HL-60 (cell line): ENCODE measurements around the gene HIPK2.

Experiments
- DNase-seq, 2 experiments: peaks; one replicate each; pipeline ENCODE4 v3.0.0-alpha.2; 2010 to 2020; ENCODE audit warnings: low read depth in 1 of 2, low spot score in 1 of 2
- H3K27ac ChIP-seq: fragments of 250-450 bp; sonication (Bioruptor Pico); replicated peaks from 2 replicates; pipeline ENCODE4 v1.5.1; 2020; ENCODE audit warnings: mild to moderate bottlenecking, moderate library complexity
- H3K27me3 ChIP-seq: fragments of 250-450 bp; sonication (Bioruptor Pico); 2 replicates; pipeline ENCODE4 v1.5.1; 2021; ENCODE audit warnings: mild to moderate bottlenecking, moderate library complexity; ENCODE audit not compliant: insufficient read depth, poor library complexity, severe bottlenecking
- H3K4me3 ChIP-seq: replicated peaks from 2 replicates; pipeline ENCODE4 v1.5.1; 2011; ENCODE audit warnings: mild to moderate bottlenecking, control low read depth, low read length; ENCODE audit not compliant: insufficient read depth
- GABPA ChIP-seq: IDR thresholded peaks from 2 replicates; pipeline ENCODE4 v1.6.1; 2012; ENCODE audit warnings: low read depth
- POLR2AphosphoS5 ChIP-seq: IDR thresholded peaks from 2 replicates; pipeline ENCODE4 v1.6.1; 2012; ENCODE audit warnings: low read depth
- SPI1 ChIP-seq: IDR thresholded peaks from 2 replicates; pipeline ENCODE4 v1.6.1; 2012; ENCODE audit warnings: low read depth, mild to moderate bottlenecking, borderline replicate concordance
- TF ChIP-seq, protein P1 (sequence below): IDR thresholded peaks from one replicate; pipeline ENCODE4 v1.5.1; 2011; ENCODE audit warnings: low read length, control low read depth, inconsistent platforms; ENCODE audit not compliant: insufficient read depth
- TF ChIP-seq, protein P2 (sequence below): IDR thresholded peaks from 2 replicates; pipeline ENCODE4 v1.6.1; 2012; ENCODE audit warnings: low read depth; ENCODE audit not compliant: insufficient replicate concordance

Gene HIPK2

DNA sequence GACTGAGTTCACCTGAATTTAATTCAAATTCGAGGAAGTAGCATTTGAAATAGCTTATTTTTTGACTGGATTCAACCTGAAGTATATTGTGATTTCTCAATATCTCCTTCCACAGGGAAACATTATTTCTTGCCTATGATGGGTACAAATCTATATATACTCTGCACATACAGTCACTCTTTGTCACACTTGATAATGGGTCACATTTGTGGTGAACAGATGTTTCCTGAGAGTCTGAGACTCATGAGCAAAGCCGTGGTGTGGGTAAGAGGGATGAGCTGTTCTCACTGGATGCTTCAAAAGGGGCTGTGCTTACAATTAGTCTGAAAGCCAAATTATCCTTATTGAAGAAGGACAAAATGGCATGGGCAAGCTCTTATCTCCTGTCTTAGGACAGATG lies 33.3 kb upstream of the HIPK2 start:
- Histone ChIP-seq H3K4me3 (no peak overlapping the region), H3K27ac (no peak overlapping the region), H3K27me3 (no peaks in the 10 kb centered on the region)
- TF ChIP-seq, protein P1, sequence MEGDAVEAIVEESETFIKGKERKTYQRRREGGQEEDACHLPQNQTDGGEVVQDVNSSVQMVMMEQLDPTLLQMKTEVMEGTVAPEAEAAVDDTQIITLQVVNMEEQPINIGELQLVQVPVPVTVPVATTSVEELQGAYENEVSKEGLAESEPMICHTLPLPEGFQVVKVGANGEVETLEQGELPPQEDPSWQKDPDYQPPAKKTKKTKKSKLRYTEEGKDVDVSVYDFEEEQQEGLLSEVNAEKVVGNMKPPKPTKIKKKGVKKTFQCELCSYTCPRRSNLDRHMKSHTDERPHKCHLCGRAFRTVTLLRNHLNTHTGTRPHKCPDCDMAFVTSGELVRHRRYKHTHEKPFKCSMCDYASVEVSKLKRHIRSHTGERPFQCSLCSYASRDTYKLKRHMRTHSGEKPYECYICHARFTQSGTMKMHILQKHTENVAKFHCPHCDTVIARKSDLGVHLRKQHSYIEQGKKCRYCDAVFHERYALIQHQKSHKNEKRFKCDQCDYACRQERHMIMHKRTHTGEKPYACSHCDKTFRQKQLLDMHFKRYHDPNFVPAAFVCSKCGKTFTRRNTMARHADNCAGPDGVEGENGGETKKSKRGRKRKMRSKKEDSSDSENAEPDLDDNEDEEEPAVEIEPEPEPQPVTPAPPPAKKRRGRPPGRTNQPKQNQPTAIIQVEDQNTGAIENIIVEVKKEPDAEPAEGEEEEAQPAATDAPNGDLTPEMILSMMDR: no peak
- TF ChIP-seq, protein P2, sequence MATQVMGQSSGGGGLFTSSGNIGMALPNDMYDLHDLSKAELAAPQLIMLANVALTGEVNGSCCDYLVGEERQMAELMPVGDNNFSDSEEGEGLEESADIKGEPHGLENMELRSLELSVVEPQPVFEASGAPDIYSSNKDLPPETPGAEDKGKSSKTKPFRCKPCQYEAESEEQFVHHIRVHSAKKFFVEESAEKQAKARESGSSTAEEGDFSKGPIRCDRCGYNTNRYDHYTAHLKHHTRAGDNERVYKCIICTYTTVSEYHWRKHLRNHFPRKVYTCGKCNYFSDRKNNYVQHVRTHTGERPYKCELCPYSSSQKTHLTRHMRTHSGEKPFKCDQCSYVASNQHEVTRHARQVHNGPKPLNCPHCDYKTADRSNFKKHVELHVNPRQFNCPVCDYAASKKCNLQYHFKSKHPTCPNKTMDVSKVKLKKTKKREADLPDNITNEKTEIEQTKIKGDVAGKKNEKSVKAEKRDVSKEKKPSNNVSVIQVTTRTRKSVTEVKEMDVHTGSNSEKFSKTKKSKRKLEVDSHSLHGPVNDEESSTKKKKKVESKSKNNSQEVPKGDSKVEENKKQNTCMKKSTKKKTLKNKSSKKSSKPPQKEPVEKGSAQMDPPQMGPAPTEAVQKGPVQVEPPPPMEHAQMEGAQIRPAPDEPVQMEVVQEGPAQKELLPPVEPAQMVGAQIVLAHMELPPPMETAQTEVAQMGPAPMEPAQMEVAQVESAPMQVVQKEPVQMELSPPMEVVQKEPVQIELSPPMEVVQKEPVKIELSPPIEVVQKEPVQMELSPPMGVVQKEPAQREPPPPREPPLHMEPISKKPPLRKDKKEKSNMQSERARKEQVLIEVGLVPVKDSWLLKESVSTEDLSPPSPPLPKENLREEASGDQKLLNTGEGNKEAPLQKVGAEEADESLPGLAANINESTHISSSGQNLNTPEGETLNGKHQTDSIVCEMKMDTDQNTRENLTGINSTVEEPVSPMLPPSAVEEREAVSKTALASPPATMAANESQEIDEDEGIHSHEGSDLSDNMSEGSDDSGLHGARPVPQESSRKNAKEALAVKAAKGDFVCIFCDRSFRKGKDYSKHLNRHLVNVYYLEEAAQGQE: no peak
- TF ChIP-seq POLR2AphosphoS5: no peak
- TF ChIP-seq SPI1: no peak
- no peak for TF ChIP-seq GABPA
- DNase-seq: no peak

DNA sequence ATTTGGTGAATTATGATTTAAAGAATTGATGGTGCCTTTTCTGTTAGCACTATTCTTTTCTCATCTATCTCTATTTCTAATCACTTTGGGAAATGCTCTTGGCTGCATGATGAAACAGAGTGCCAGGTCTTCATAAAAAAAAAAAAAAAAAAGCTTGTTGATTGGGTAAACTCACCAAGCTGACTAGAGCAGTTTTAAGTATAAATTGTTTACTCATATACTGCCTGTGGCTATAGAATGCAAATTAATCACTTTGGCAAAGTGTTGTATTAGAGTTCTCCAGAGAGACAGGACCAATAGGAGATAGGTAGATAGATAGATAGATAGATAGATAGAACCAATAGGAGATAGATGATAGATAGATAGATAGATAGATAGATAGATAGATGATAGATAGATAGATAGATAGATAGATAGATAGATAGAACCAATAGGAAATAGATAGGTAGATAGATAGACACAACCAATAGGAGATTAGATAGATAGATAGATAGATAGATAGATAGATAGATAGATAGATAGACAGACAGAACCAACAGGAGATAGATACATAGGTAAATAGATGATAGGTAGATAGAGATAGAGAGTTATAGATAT lies 31.1 kb upstream of the HIPK2 start:
- H3K27ac ChIP-seq: no peak overlapping the region
- H3K4me3 ChIP-seq: no peak overlapping the region
- TF ChIP-seq, protein P2: no peak
- no peak for TF ChIP-seq SPI1
- no peak for DNase-seq
- H3K27me3 ChIP-seq: no peaks in the 10 kb centered on the region

DNA sequence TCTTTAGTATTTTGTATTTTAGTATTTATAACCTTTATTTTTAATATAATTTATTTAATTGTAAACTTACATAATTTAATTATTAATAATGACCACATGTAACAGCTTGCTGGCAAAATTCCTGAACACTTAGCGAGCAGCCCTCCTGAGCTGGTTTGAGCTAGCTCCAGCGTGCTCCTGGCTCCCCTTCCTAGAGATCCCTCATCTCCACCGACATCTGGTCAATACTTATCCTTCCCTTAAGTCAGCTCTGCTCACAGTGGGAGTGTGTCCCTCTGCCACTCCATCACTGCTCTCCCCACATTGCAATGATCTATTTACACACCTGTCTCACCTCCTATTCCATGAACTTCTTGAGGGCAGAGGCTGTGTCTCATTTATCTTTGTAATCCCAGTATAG lies 30.6 kb upstream of the HIPK2 start:
- Histone ChIP-seq H3K27ac (no peak overlapping the region), H3K27me3 (no peaks in the 10 kb centered on the region), H3K4me3 (no peak overlapping the region)
- no peak for DNase-seq
- TF ChIP-seq POLR2AphosphoS5 (no peak), GABPA (no peak), SPI1 (no peak)
- TF ChIP-seq, protein P1: no peak
- TF ChIP-seq, protein P2: no peak
